ENCODE measurements around the gene AASS.

The AASS gene

GRCh38 chr7:122070062-122070461 is 74.0 kb downstream of the AASS start:
- Histone ChIP-seq H3K36me3 (ENCODE audit: control insufficient read depth, insufficient read depth, low read length) (no peaks in the 10 kb centered on the region), H3K18ac (ENCODE audit: low read length) (no peak overlapping the region), H4K5ac (ENCODE audit: low read length) (no peak overlapping the region), H3K4ac (ENCODE audit: low read depth, low read length) (no peak overlapping the region), H3K4me2 (ENCODE audit: low read length) (no peak overlapping the region), H3K4me1 (ENCODE audit: control insufficient read depth, low read depth, low read length) (no peaks in the 10 kb centered on the region), H3K23ac (ENCODE audit: low read length) (no peak overlapping the region), H3K79me1 (ENCODE audit: low read length) (no peaks in the 10 kb centered on the region), H4K8ac (ENCODE audit: low read depth, low read length) (no peak overlapping the region), H3K4me3 (ENCODE audit: low read length) (no peak overlapping the region), H2BK15ac (replicated peaks; ENCODE audit: low read depth) (no peak overlapping the region), H3K27ac (ENCODE audit: low read depth, low read length) (no peak overlapping the region), H2AK5ac (ENCODE audit: low read length) (no peak overlapping the region), H3K56ac (ENCODE audit: low read length) (no peak overlapping the region), H3K27me3 (ENCODE audit: insufficient read depth, low read length, poor library complexity) (no peaks in the 10 kb centered on the region), H2BK5ac (ENCODE audit: low read length) (no peak overlapping the region), H2BK120ac (ENCODE audit: low read depth, low read length) (no peak overlapping the region), H3K9ac (ENCODE audit: low read length) (no peak overlapping the region), H3K79me2 (ENCODE audit: control insufficient read depth, insufficient read depth, low read length) (no peaks in the 10 kb centered on the region)
- no peak for DNase-seq
- WGBS (ENCODE audit: extremely low coverage, insufficient coverage, low lambda C conversion rate), result no CpG with 5 or more reads among the region's 1 CpG

GRCh38 chr7:122068999-122069398 is 75.0 kb downstream of the AASS start:
- no CpG with 5 or more reads among the region's 3 CpGs for WGBS (ENCODE audit: extremely low coverage, insufficient coverage, low lambda C conversion rate)
- H3K4me2 ChIP-seq (ENCODE audit: low read length), result no peak overlapping the region
- H3K4ac ChIP-seq (ENCODE audit: low read depth, low read length), result no peak overlapping the region
- no peak overlapping the region for H4K5ac ChIP-seq (ENCODE audit: low read length)
- no peaks in the 10 kb centered on the region for H3K79me1 ChIP-seq (ENCODE audit: low read length)
- H2BK120ac ChIP-seq (ENCODE audit: low read depth, low read length), result no peak overlapping the region
- H3K36me3 ChIP-seq (ENCODE audit: control insufficient read depth, insufficient read depth, low read length), result no peaks in the 10 kb centered on the region
- H3K4me1 ChIP-seq (ENCODE audit: control insufficient read depth, low read depth, low read length), result no peaks in the 10 kb centered on the region
- H4K8ac ChIP-seq (ENCODE audit: low read depth, low read length), result no peak overlapping the region
- H2BK15ac ChIP-seq (replicated peaks; ENCODE audit: low read depth), result no peak overlapping the region
- DNase-seq, result no peak
- no peaks in the 10 kb centered on the region for H3K79me2 ChIP-seq (ENCODE audit: control insufficient read depth, insufficient read depth, low read length)
- no peak overlapping the region for H3K56ac ChIP-seq (ENCODE audit: low read length)
- H3K27me3 ChIP-seq (ENCODE audit: insufficient read depth, low read length, poor library complexity), result no peaks in the 10 kb centered on the region
- H3K18ac ChIP-seq (ENCODE audit: low read length), result no peak overlapping the region
- no peak overlapping the region for H2BK5ac ChIP-seq (ENCODE audit: low read length)
- no peak overlapping the region for H3K4me3 ChIP-seq (ENCODE audit: low read length)
- H3K27ac ChIP-seq (ENCODE audit: low read depth, low read length), result no peak overlapping the region
- H2AK5ac ChIP-seq (ENCODE audit: low read length), result no peak overlapping the region
- H3K9ac ChIP-seq (ENCODE audit: low read length), result no peak overlapping the region
- no peak overlapping the region for H3K23ac ChIP-seq (ENCODE audit: low read length)

GRCh38 chr7:122068046-122068445 is 76.0 kb downstream of the AASS start:
- no peaks in the 10 kb centered on the region for H3K27me3 ChIP-seq (ENCODE audit: insufficient read depth, low read length, poor library complexity)
- H3K36me3 ChIP-seq (ENCODE audit: control insufficient read depth, insufficient read depth, low read length), result no peaks in the 10 kb centered on the region
- no peak overlapping the region for H3K9ac ChIP-seq (ENCODE audit: low read length)
- no peak overlapping the region for H2BK5ac ChIP-seq (ENCODE audit: low read length)
- H2BK120ac ChIP-seq (ENCODE audit: low read depth, low read length), result no peak overlapping the region
- H3K4ac ChIP-seq (ENCODE audit: low read depth, low read length), result no peak overlapping the region
- no peak overlapping the region for H3K56ac ChIP-seq (ENCODE audit: low read length)
- H3K27ac ChIP-seq (ENCODE audit: low read depth, low read length), result no peak overlapping the region
- no CpG with 5 or more reads among the region's 1 CpG for WGBS (ENCODE audit: extremely low coverage, insufficient coverage, low lambda C conversion rate)
- H3K4me1 ChIP-seq (ENCODE audit: control insufficient read depth, low read depth, low read length), result no peaks in the 10 kb centered on the region
- no peak overlapping the region for H3K4me2 ChIP-seq (ENCODE audit: low read length)
- H4K8ac ChIP-seq (ENCODE audit: low read depth, low read length), result no peak overlapping the region
- no peaks in the 10 kb centered on the region for H3K79me1 ChIP-seq (ENCODE audit: low read length)
- no peaks in the 10 kb centered on the region for H3K79me2 ChIP-seq (ENCODE audit: control insufficient read depth, insufficient read depth, low read length)
- H2AK5ac ChIP-seq (ENCODE audit: low read length), result no peak overlapping the region
- H2BK15ac ChIP-seq (replicated peaks; ENCODE audit: low read depth), result no peak overlapping the region
- H3K18ac ChIP-seq (ENCODE audit: low read length), result no peak overlapping the region
- no peak overlapping the region for H3K23ac ChIP-seq (ENCODE audit: low read length)
- no peak overlapping the region for H4K5ac ChIP-seq (ENCODE audit: low read length)
- DNase-seq, result no peak
- H3K4me3 ChIP-seq (ENCODE audit: low read length), result no peak overlapping the region

GRCh38 chr7:122067077-122067476 is 77.0 kb downstream of the AASS start:
- no peak overlapping the region for H2AK5ac ChIP-seq (ENCODE audit: low read length)
- H3K4me1 ChIP-seq (ENCODE audit: control insufficient read depth, low read depth, low read length), result no peaks in the 10 kb centered on the region
- no peaks in the 10 kb centered on the region for H3K79me1 ChIP-seq (ENCODE audit: low read length)
- H3K4me2 ChIP-seq (ENCODE audit: low read length), result no peak overlapping the region
- no peak overlapping the region for H3K56ac ChIP-seq (ENCODE audit: low read length)
- no peak overlapping the region for H3K23ac ChIP-seq (ENCODE audit: low read length)
- no CpG with 5 or more reads among the region's 1 CpG for WGBS (ENCODE audit: extremely low coverage, insufficient coverage, low lambda C conversion rate)
- H3K18ac ChIP-seq (ENCODE audit: low read length), result no peak overlapping the region
- no peaks in the 10 kb centered on the region for H3K27me3 ChIP-seq (ENCODE audit: insufficient read depth, low read length, poor library complexity)
- no peak overlapping the region for H3K27ac ChIP-seq (ENCODE audit: low read depth, low read length)
- no peak overlapping the region for H4K8ac ChIP-seq (ENCODE audit: low read depth, low read length)
- H2BK120ac ChIP-seq (ENCODE audit: low read depth, low read length), result no peak overlapping the region
- H2BK5ac ChIP-seq (ENCODE audit: low read length), result no peak overlapping the region
- no peaks in the 10 kb centered on the region for H3K79me2 ChIP-seq (ENCODE audit: control insufficient read depth, insufficient read depth, low read length)
- no peaks in the 10 kb centered on the region for H3K36me3 ChIP-seq (ENCODE audit: control insufficient read depth, insufficient read depth, low read length)
- no peak overlapping the region for H3K9ac ChIP-seq (ENCODE audit: low read length)
- H3K4ac ChIP-seq (ENCODE audit: low read depth, low read length), result no peak overlapping the region
- H2BK15ac ChIP-seq (replicated peaks; ENCODE audit: low read depth), result no peak overlapping the region
- no peak for DNase-seq
- H3K4me3 ChIP-seq (ENCODE audit: low read length), result no peak overlapping the region
- H4K5ac ChIP-seq (ENCODE audit: low read length), result no peak overlapping the region

- Histone ChIP-seq H3K9ac (ENCODE audit: low read length) (no peak overlapping the region), H3K4me2 (ENCODE audit: low read length) (no peak overlapping the region), H3K79me2 (ENCODE audit: control insufficient read depth, insufficient read depth, low read length) (no peaks in the 10 kb centered on the region), H3K27me3 (ENCODE audit: insufficient read depth, low read length, poor library complexity) (no peaks in the 10 kb centered on the region), H3K27ac (ENCODE audit: low read depth, low read length) (no peak overlapping the region), H3K4me3 (ENCODE audit: low read length) (no peak overlapping the region), H2BK15ac (replicated peaks; ENCODE audit: low read depth) (no peak overlapping the region), H2AK5ac (ENCODE audit: low read length) (no peak overlapping the region), H2BK5ac (ENCODE audit: low read length) (no peak overlapping the region), H3K79me1 (ENCODE audit: low read length) (no peaks in the 10 kb centered on the region), H4K5ac (ENCODE audit: low read length) (no peak overlapping the region), H2BK120ac (ENCODE audit: low read depth, low read length) (no peak overlapping the region), H3K56ac (ENCODE audit: low read length) (no peak overlapping the region), H3K36me3 (ENCODE audit: control insufficient read depth, insufficient read depth, low read length) (no peaks in the 10 kb centered on the region), H3K4me1 (ENCODE audit: control insufficient read depth, low read depth, low read length) (no peaks in the 10 kb centered on the region), H3K18ac (ENCODE audit: low read length) (no peak overlapping the region), H4K8ac (ENCODE audit: low read depth, low read length) (no peak overlapping the region), H3K4ac (ENCODE audit: low read depth, low read length) (no peak overlapping the region), H3K23ac (ENCODE audit: low read length) (no peak overlapping the region)
- peak; percentile 19 for DNase-seq
- no CpG with 5 or more reads among the region's 4 CpGs for WGBS (ENCODE audit: extremely low coverage, insufficient coverage, low lambda C conversion rate)
These were observed 79.1 kb downstream of the AASS start for GRCh38 chr7:122064971-122065370.

GRCh38 chr7:122063146-122063545 is 80.9 kb downstream of the AASS start:
- Histone ChIP-seq H2AK5ac (ENCODE audit: low read length) (no peak overlapping the region), H3K9ac (ENCODE audit: low read length) (no peak overlapping the region), H3K36me3 (ENCODE audit: control insufficient read depth, insufficient read depth, low read length) (no peaks in the 10 kb centered on the region), H2BK120ac (ENCODE audit: low read depth, low read length) (no peak overlapping the region), H3K18ac (ENCODE audit: low read length) (no peak overlapping the region), H2BK15ac (replicated peaks; ENCODE audit: low read depth) (no peak overlapping the region), H3K4me3 (ENCODE audit: low read length) (no peak overlapping the region), H4K5ac (ENCODE audit: low read length) (no peak overlapping the region), H3K23ac (ENCODE audit: low read length) (no peak overlapping the region), H3K56ac (ENCODE audit: low read length) (no peak overlapping the region), H3K79me1 (ENCODE audit: low read length) (no peaks in the 10 kb centered on the region), H3K4me1 (ENCODE audit: control insufficient read depth, low read depth, low read length) (no peaks in the 10 kb centered on the region), H3K4ac (ENCODE audit: low read depth, low read length) (no peak overlapping the region), H4K8ac (ENCODE audit: low read depth, low read length) (no peak overlapping the region), H3K4me2 (ENCODE audit: low read length) (no peak overlapping the region), H2BK5ac (ENCODE audit: low read length) (no peak overlapping the region), H3K27ac (ENCODE audit: low read depth, low read length) (no peak overlapping the region), H3K79me2 (ENCODE audit: control insufficient read depth, insufficient read depth, low read length) (no peaks in the 10 kb centered on the region), H3K27me3 (ENCODE audit: insufficient read depth, low read length, poor library complexity) (no peaks in the 10 kb centered on the region)
- no peak for DNase-seq

Measured in mesendoderm (in vitro differentiated cells).